Measurements from ENCODE around the gene CCDC14. TPM values are rescaled to one million over a fixed set of nuclear protein-coding genes. Genes with fewer than 3 reads are reported as not detected.
"Not testable (repeated sequence)": the region's sequence is repeated elsewhere in the genome, so short reads cannot be mapped to it uniquely, and the experiment has no call there.

Gene CCDC14
- total RNA-seq, 2 donors from 2014 or later, result 69.5 to 70.1 TPM

- Histone ChIP-seq H3K27ac (no peak overlapping the region), H3K36me3 (no peaks in the 10 kb centered on the region), H3K9ac (ENCODE audit: low read depth in 2 of 2, low read length in 2 of 2) (no peak overlapping the region), H3K27me3 (no peaks in the 10 kb centered on the region), H3K9me3 (no peaks in the 10 kb centered on the region), H3K4me1 (no peaks in the 10 kb centered on the region), H3K4me3 (no peak overlapping the region)
- no peak for DNase-seq
- TF ChIP-seq, protein P1, sequence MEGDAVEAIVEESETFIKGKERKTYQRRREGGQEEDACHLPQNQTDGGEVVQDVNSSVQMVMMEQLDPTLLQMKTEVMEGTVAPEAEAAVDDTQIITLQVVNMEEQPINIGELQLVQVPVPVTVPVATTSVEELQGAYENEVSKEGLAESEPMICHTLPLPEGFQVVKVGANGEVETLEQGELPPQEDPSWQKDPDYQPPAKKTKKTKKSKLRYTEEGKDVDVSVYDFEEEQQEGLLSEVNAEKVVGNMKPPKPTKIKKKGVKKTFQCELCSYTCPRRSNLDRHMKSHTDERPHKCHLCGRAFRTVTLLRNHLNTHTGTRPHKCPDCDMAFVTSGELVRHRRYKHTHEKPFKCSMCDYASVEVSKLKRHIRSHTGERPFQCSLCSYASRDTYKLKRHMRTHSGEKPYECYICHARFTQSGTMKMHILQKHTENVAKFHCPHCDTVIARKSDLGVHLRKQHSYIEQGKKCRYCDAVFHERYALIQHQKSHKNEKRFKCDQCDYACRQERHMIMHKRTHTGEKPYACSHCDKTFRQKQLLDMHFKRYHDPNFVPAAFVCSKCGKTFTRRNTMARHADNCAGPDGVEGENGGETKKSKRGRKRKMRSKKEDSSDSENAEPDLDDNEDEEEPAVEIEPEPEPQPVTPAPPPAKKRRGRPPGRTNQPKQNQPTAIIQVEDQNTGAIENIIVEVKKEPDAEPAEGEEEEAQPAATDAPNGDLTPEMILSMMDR (IDR thresholded peaks at IDR 0.05), result no peak
- intact Hi-C loops (cut with DNase I), result no loop called here
Measured at GRCh38 chr3:123899300-123899865, 61.6 kb downstream of the CCDC14 start.

DNA sequence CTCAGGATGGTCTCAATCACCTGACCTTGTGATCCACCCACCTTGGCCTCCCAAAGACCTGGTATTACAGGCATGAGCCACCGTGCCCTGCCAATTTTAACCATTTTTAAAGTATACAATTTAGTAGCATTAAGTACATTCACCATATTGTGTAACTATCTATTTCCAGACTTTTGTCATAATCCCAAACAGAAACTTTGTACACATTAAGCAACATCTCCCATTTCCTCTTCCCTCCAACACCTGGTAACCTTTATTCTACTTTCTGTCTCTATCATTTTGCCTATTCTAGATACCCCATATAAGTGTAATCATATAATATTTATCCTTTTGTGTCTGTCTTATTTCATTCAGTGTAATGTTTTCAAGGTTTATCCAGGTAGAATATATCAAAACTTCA, 68.0 kb downstream of the CCDC14 start:
- Histone ChIP-seq H3K9ac (ENCODE audit: low read depth in 2 of 2, low read length in 2 of 2) (no peak overlapping the region), H3K9me3 (no peaks in the 10 kb centered on the region), H3K4me1 (no peaks in the 10 kb centered on the region), H3K36me3 (no peaks in the 10 kb centered on the region), H3K4me3 (no peak overlapping the region), H3K27me3 (no peaks in the 10 kb centered on the region), H3K27ac (no peak overlapping the region)
- TF ChIP-seq, protein P1 (IDR thresholded peaks at IDR 0.05), result no peak
- no peak for DNase-seq
- intact Hi-C loops (cut with DNase I), result no loop called here

DNA sequence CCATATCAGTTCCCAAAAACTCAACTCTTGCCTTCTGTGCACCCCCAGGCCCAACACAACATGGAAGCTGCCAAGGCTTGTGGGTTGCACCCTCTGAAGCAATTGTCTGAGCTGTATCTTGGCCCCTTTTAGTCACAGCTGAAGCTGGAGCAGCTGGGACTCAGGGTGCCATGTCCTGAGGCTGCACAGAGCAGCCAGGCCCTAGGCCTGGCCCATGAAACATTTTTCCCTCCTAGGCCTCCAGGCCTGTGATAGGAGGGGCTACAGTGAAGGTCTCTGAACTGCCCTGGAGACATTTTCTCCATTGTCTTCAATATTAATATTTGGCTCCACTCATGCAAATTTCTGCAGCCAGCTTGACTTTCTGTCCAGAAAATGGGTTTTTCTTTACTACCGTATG, 68.8 kb downstream of the CCDC14 start:
- H3K27me3 ChIP-seq, result no peaks in the 10 kb centered on the region
- H3K4me3 ChIP-seq, result no peak overlapping the region
- H3K4me1 ChIP-seq, result no peaks in the 10 kb centered on the region
- intact Hi-C loops (cut with DNase I), result no loop called here
- TF ChIP-seq, protein P1 (IDR thresholded peaks at IDR 0.05), result no peak
- no peak for DNase-seq
- no peak overlapping the region for H3K27ac ChIP-seq
- no peak overlapping the region for H3K9ac ChIP-seq (ENCODE audit: low read depth in 2 of 2, low read length in 2 of 2)
- no peaks in the 10 kb centered on the region for H3K9me3 ChIP-seq
- no peaks in the 10 kb centered on the region for H3K36me3 ChIP-seq

DNA sequence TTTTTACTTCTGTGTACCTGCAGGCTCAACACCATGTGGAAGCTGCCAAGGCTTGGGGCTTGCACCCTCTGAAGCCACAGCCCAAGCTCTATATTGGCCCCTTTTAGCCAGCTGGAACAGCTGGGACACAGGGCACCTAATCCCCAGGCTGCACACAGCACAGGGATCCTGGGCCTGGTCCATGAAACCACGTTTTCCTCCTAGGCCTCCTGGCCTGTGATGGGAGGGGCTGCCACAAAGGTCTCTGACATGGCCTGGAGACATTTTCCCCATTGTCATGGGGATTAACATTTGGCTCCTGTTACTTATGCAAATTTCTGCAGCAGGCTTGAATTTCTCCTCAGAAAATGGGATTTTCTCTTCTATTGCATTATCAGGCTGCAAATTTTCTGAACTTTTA, 70.0 kb downstream of the CCDC14 start:
- H3K27me3 ChIP-seq; H3K4me3 ChIP-seq; H3K9me3 ChIP-seq; intact Hi-C loops (cut with DNase I); H3K4me1 ChIP-seq; H3K9ac ChIP-seq (ENCODE audit: low read depth in 2 of 2, low read length in 2 of 2); H3K27ac ChIP-seq; H3K36me3 ChIP-seq; DNase-seq: not testable (repeated sequence)

GRCh38 chr3:123890162-123890561, 70.9 kb downstream of the CCDC14 start:
- not testable (repeated sequence) for H3K4me3 ChIP-seq

GRCh38 chr3:123884993-123885392, 76.0 kb downstream of the CCDC14 start:
- Histone ChIP-seq H3K4me3 (no peak overlapping the region), H3K9ac (ENCODE audit: low read depth in 2 of 2, low read length in 2 of 2) (no peak overlapping the region), H3K4me1 (peaks cover 4% of the 10 kb centered on the region), H3K27ac (no peak overlapping the region), H3K27me3 (no peaks in the 10 kb centered on the region), H3K36me3 (no peaks in the 10 kb centered on the region), H3K9me3 (no peaks in the 10 kb centered on the region)
- intact Hi-C loops (cut with DNase I), result loop anchor here (10.0 kb wide), 1 partner anchor 100 kb away; no protein-coding TSS in a partner anchor
- TF ChIP-seq, protein P1 (IDR thresholded peaks at IDR 0.05), result no peak
- DNase-seq, result no peak

More at GRCh38 chr3:123890162-123890561, 70.9 kb downstream of the CCDC14 start:
- H3K36me3 ChIP-seq; H3K27ac ChIP-seq; intact Hi-C loops (cut with DNase I); H3K4me1 ChIP-seq; DNase-seq; H3K9ac ChIP-seq (ENCODE audit: low read depth in 2 of 2, low read length in 2 of 2); H3K9me3 ChIP-seq; H3K27me3 ChIP-seq: not testable (repeated sequence)
